K562 (cell line): ENCODE data around the gene PUM2. TPM values are rescaled to one million over a fixed set of nuclear protein-coding genes. Genes with fewer than 3 reads are reported as not detected.
A peak's percentile ranks its signal among the peaks of the same experiment; 100 is the strongest.

ENCODE experiments used
- ATAC-seq: fragments of 200-7000 bp; cut with Tn5 transposase; 3 replicates; pipeline ENCODE4 v1.9.1; 2020; ENCODE audit warnings: moderate library complexity
- BruUV-seq: library from RNA; stranded (reverse); fragments of 400-500 nt; replicated peaks from 2 replicates; lab custom pipeline; 2021; lab: Mats Ljungman, UMichigan
- CTCF ChIA-PET: fragments of 300-600 bp; formaldehyde crosslinking; extraction: SDS; loops from one replicate; lab custom pipeline; 2021; ENCODE audit warnings: low intra/inter-chr PET ratio; lab: Yijun Ruan, JAX
- POLR2A ChIA-PET: fragments of 300-600, 350-650 bp; sonication (Branson Sonifier 250); formaldehyde crosslinking; extraction: SDS; loops from one replicate; lab custom pipeline; 2021; ENCODE audit warnings: antibody characterized with exemption, inconsistent platforms; lab: Yijun Ruan, JAX
- DNase-seq, 4 experiments: peaks; one replicate each; pipeline versions ENCODE4 v3.0.0 to v3.0.0-alpha.2; 2011 to 2018; ENCODE audit warnings: low spot score in 3 of 4, mixed read lengths in 3 of 4; ENCODE audit errors: extremely low read depth in 1 of 4
- FAIRE-seq: peaks from 2 replicates; lab custom pipeline; 2011; peaks lifted over from hg19 to GRCh38; lab: Jason Lieb, UNC
- H2AFZ ChIP-seq: 2 replicates; pipeline ENCODE4 v1.6.0; 2011; ENCODE audit warnings: low read depth, low read length, control low read depth, inconsistent platforms
- H3K27ac ChIP-seq: fragments of 200-600 bp; 3 replicates; pipeline ENCODE4 v1.8.0; 2011; ENCODE audit warnings: low read depth, mild to moderate bottlenecking, control low read depth, inconsistent platforms, low read length, moderate library complexity, mixed read lengths; ENCODE audit errors: extremely low read depth
- H3K27me3 ChIP-seq, 2 experiments: fragments of 300-600 bp in 1 of 2; 2 replicates in 1 of 2; 3 replicates in 1 of 2; pipeline versions ENCODE4 v1.6.0 to v1.8.0; 2011; ENCODE audit warnings: inconsistent platforms in 2 of 2, low read length in 2 of 2, mild to moderate bottlenecking in 1 of 2, mixed read lengths in 1 of 2, moderate library complexity in 1 of 2; ENCODE audit not compliant: control insufficient read depth in 2 of 2, insufficient read depth in 2 of 2
- H3K36me3 ChIP-seq: fragments of 300-600 bp; 3 replicates; pipeline ENCODE4 v1.8.0; 2011; ENCODE audit warnings: mild to moderate bottlenecking, low read length, inconsistent platforms; ENCODE audit not compliant: control insufficient read depth, insufficient read depth
- H3K4me1 ChIP-seq, 2 experiments: fragments of 200-600 bp in 1 of 2; replicated peaks in 1 of 2; 2 replicates in 1 of 2; 3 replicates in 1 of 2; pipeline versions ENCODE4 v1.5.1 to v1.8.0; 2011; ENCODE audit warnings: inconsistent platforms in 2 of 2, low read length in 2 of 2, mild to moderate bottlenecking in 1 of 2, mixed read lengths in 1 of 2, moderate library complexity in 1 of 2; ENCODE audit not compliant: control insufficient read depth in 2 of 2, insufficient read depth in 2 of 2
- H3K4me2 ChIP-seq: 2 replicates; pipeline ENCODE4 v1.6.1; 2011; ENCODE audit warnings: low read length, control low read depth, inconsistent platforms, mixed read lengths; ENCODE audit not compliant: insufficient read depth
- H3K4me3 ChIP-seq: fragments of 200-600 bp; sonication (generic), shearing (Covaris generic); 2 replicates; pipeline ENCODE4 v1.5.1; 2016; ENCODE audit warnings: control low read depth, inconsistent platforms
- H3K79me2 ChIP-seq: fragments of 200-600 bp; 3 replicates; pipeline ENCODE4 v1.8.0; 2011; ENCODE audit warnings: low read length, inconsistent platforms; ENCODE audit not compliant: control insufficient read depth, insufficient read depth
- H3K9ac ChIP-seq, 2 experiments: 2 replicates each; pipeline versions ENCODE4 v1.6.0 to v1.6.1; 2011; ENCODE audit warnings: low read depth in 2 of 2, low read length in 2 of 2, control low read depth in 1 of 2, inconsistent platforms in 1 of 2, mild to moderate bottlenecking in 1 of 2, mixed read lengths in 1 of 2; ENCODE audit not compliant: insufficient read depth in 1 of 2
- H3K9me1 ChIP-seq: one replicate; pipeline ENCODE4 v1.6.0; 2011; ENCODE audit warnings: inconsistent platforms, mild to moderate bottlenecking, low read length, moderate library complexity; ENCODE audit not compliant: control insufficient read depth, insufficient read depth
- H3K9me3 ChIP-seq: replicated peaks from 2 replicates; pipeline ENCODE4 v1.5.1; 2011; ENCODE audit warnings: low read depth, low read length, inconsistent platforms; ENCODE audit not compliant: control insufficient read depth, insufficient read depth
- H4K20me1 ChIP-seq: replicated peaks from 2 replicates; pipeline ENCODE4 v1.6.1; 2011; ENCODE audit warnings: low read length, inconsistent platforms, mixed read lengths; ENCODE audit not compliant: control insufficient read depth, insufficient read depth
- CBFA2T2 ChIP-seq: fragments of 450-650 bp; conservative IDR thresholded peaks from 2 replicates; pipeline ENCODE4 v1.6.1; 2017; ENCODE audit warnings: mild to moderate bottlenecking
- HNRNPUL1 ChIP-seq: fragments of 200-400 bp; formaldehyde crosslinking; IDR thresholded peaks from 2 replicates; pipeline ENCODE4 v1.6.1; 2017; ENCODE audit warnings: low read length
- KDM4B ChIP-seq, 2 experiments: fragments of 450-650 bp in 1 of 2; sonication (generic) in 1 of 2; IDR thresholded peaks; 2 replicates each; pipeline ENCODE4 v1.6.1; 2016 to 2017; ENCODE audit warnings: borderline replicate concordance in 2 of 2, antibody characterized with exemption in 1 of 2, low read depth in 1 of 2, mild to moderate bottlenecking in 1 of 2
- MYBL2 ChIP-seq, 2 experiments: fragments of 450-650 bp in 1 of 2; sonication (generic) in 1 of 2; formaldehyde crosslinking in 1 of 2; IDR thresholded peaks; 2 replicates each; pipeline versions ENCODE4 v1.6.1 to v1.8.1; 2017 to 2022; ENCODE audit warnings: borderline replicate concordance in 1 of 2, inconsistent platforms in 1 of 2, low read depth in 1 of 2, mild to moderate bottlenecking in 1 of 2, missing genetic modification reagents in 1 of 2, moderate library complexity in 1 of 2
- PHF20 ChIP-seq: fragments of 450-650 bp; IDR thresholded peaks from 2 replicates; pipeline ENCODE4 v1.6.1; 2018; ENCODE audit not compliant: partially characterized antibody
- RCOR1 ChIP-seq, 2 experiments: IDR thresholded peaks; 2 replicates each; pipeline ENCODE4 v1.6.1; 2012; ENCODE audit warnings: low read depth in 2 of 2, low read length in 2 of 2, borderline replicate concordance in 1 of 2, improper control_type of control experiment in 1 of 2
- SAP30 ChIP-seq: fragments of 200-600 bp; sonication (generic); IDR thresholded peaks from 2 replicates; pipeline ENCODE4 v1.6.1; 2012; ENCODE audit warnings: borderline replicate concordance, low read depth, mild to moderate bottlenecking, moderate library complexity, low read length, control low read depth, inconsistent platforms; ENCODE audit not compliant: insufficient read depth, poor library complexity, severe bottlenecking
- ZNF24 ChIP-seq: fragments of 450-650 bp; IDR thresholded peaks from 2 replicates; pipeline ENCODE4 v1.6.1; 2016
- WGBS: fragments of 100-300 bp; shearing (Covaris generic); methylation state at CpG from one replicate; pipeline ENCODE4 v1.1.6; 2016; ENCODE audit warnings: low coverage, mixed read lengths; ENCODE audit not compliant: insufficient coverage; ENCODE audit errors: missing lambda C conversion rate; 5-methylcytosine and 5-hydroxymethylcytosine counted together
- in situ Hi-C: fragments of 300-500 bp; cut with MboI; formaldehyde crosslinking; loops from 4 replicates; pipeline ENCODE4 v1.15.0; 2018; ENCODE audit warnings: inconsistent platforms, mixed read lengths
- intact Hi-C: fragments of 100-400 bp; cut with micrococcal nuclease; formaldehyde crosslinking; loops from 2 replicates; pipeline ENCODE4 v1.14.2; 2022
- polyA plus RNA-seq, 8 experiments: library from polyadenylated mRNA; depleted of rRNA in 4 of 8; stranded (reverse) in 5 of 8; unstranded in 3 of 8; fragments of >200 nt; fragmentation: Nextera tagmentation in 2 of 8; fragmentation: Illumina TruSeq in 1 of 8; extraction: Ambion mirVana in 2 of 8; extraction: Trizol in 1 of 8; gene quantifications; 2 replicates each; pipeline versions ENCODE4 v1.2.1 to v1.2.3, GENCODE V29; 2011 to 2014; ENCODE audit warnings: inconsistent platforms in 1 of 8, missing spikeins in 1 of 8
- total RNA-seq, 7 experiments: library from RNA; depleted of rRNA in 6 of 7; stranded (reverse); fragments of >200 nt in 6 of 7; fragmentation: Illumina TruSeq in 2 of 7; extraction: Trizol in 2 of 7; gene quantifications; 2 replicates each; pipeline versions ENCODE4 v1.2.1 to v1.2.3, GENCODE V29; 2011 to 2021; ENCODE audit warnings: low replicate concordance in 1 of 7
- TF ChIP-seq, protein P1 (sequence below): fragments of 200-800 bp; sonication (Bioruptor generic); IDR thresholded peaks from 2 replicates; pipeline ENCODE4 v1.6.1; 2017; ENCODE audit warnings: missing genetic modification characterization, missing compliant biosample characterization
- TF ChIP-seq, protein P2 (sequence below): fragments of 450-650 bp; IDR thresholded peaks from 2 replicates; pipeline ENCODE4 v1.6.1; 2016

PUM2 gene
- total and polyA plus RNA-seq, 9 of the 15 experiments (the other 6 are each of a cell fraction or from before 2014, with no cell fraction given) = 13.4 to 61.9 (median 28.3) TPM

GRCh38 chr2:20391951-20392699 lies 41.5 kb upstream of the PUM2 start (continued):
- no peak for TF ChIP-seq HNRNPUL1
- TF ChIP-seq KDM4B (IDR thresholded peaks at IDR 0.05; ENCODE audit: borderline replicate concordance in 2 of 2, low read depth in 1 of 2) = no peak
- TF ChIP-seq, protein P1, sequence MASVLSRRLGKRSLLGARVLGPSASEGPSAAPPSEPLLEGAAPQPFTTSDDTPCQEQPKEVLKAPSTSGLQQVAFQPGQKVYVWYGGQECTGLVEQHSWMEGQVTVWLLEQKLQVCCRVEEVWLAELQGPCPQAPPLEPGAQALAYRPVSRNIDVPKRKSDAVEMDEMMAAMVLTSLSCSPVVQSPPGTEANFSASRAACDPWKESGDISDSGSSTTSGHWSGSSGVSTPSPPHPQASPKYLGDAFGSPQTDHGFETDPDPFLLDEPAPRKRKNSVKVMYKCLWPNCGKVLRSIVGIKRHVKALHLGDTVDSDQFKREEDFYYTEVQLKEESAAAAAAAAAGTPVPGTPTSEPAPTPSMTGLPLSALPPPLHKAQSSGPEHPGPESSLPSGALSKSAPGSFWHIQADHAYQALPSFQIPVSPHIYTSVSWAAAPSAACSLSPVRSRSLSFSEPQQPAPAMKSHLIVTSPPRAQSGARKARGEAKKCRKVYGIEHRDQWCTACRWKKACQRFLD (CRISPR knock-in tag) = 0 out of 2 replicates have a peak, but pooled peaks have one; percentile 25
- no peak for TF ChIP-seq ZNF24

GRCh38 chr2:20390524-20391123 lies 40.0 kb upstream of the PUM2 start:
- no peak for FAIRE-seq
- ATAC-seq = no peak
- intact Hi-C loops = no loop called here
- TF ChIP-seq MYBL2 (IDR thresholded peaks at IDR 0.05; ENCODE audit: low read depth) = no peak
- TF ChIP-seq MYBL2 (CRISPR knock-in tag; IDR thresholded peaks at IDR 0.05; ENCODE audit: borderline replicate concordance) = no peak
- no peak for TF ChIP-seq PHF20
- TF ChIP-seq SAP30 = no peak
- TF ChIP-seq, protein P2, sequence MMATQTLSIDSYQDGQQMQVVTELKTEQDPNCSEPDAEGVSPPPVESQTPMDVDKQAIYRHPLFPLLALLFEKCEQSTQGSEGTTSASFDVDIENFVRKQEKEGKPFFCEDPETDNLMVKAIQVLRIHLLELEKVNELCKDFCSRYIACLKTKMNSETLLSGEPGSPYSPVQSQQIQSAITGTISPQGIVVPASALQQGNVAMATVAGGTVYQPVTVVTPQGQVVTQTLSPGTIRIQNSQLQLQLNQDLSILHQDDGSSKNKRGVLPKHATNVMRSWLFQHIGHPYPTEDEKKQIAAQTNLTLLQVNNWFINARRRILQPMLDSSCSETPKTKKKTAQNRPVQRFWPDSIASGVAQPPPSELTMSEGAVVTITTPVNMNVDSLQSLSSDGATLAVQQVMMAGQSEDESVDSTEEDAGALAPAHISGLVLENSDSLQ = no peak
- TF ChIP-seq RCOR1 (IDR thresholded peaks at IDR 0.05; ENCODE audit: borderline replicate concordance in 1 of 2, low read depth in 2 of 2, low read length in 2 of 2) = no peak
- TF ChIP-seq CBFA2T2 = no peak

More at GRCh38 chr2:20390524-20391123, 40.0 kb upstream of the PUM2 start:
- no peak for DNase-seq
- in situ Hi-C loops = no loop called here
- H3K4me2 ChIP-seq = no peak overlapping the region
- H3K9me3 ChIP-seq = no peaks in the 10 kb centered on the region
- no peaks in the 10 kb centered on the region for H3K36me3 ChIP-seq
- H3K4me3 ChIP-seq = no peak overlapping the region
- H4K20me1 ChIP-seq = no peaks in the 10 kb centered on the region
- H3K4me1 ChIP-seq = no peaks in the 10 kb centered on the region; a peak in 1 of 5 replicates
- ChIA-PET POLR2A (interaction anchor here (1.0 kb wide), 1 partner anchor 41 kb away, joined by 3 read pairs; no protein-coding TSS in a partner anchor), CTCF (no interaction called here)
- WGBS = 4% methylated on average over 7 of the region's 7 CpGs
- no peaks in the 10 kb centered on the region for H3K9me1 ChIP-seq
- no peak overlapping the region for H3K27ac ChIP-seq
- H2AFZ ChIP-seq = no peak overlapping the region
- BruUV-seq = no TSS peak
- H3K79me2 ChIP-seq = no peaks in the 10 kb centered on the region
- no peak overlapping the region for H3K9ac ChIP-seq
- peaks cover 29 to 43% of the 10 kb centered on the region in 2 experiments for H3K27me3 ChIP-seq
